HUES6 (cell line): ENCODE data around the gene SMIM20.

ENCODE experiments used
- H3K27ac ChIP-seq: 2 replicates; pipeline ENCODE4 v1.7.0; 2013; ENCODE audit warnings: low read depth, mild to moderate bottlenecking, low read length, inconsistent platforms
- H3K27me3 ChIP-seq: 2 replicates; pipeline ENCODE4 v1.6.1; 2013; ENCODE audit warnings: low read length; ENCODE audit not compliant: control insufficient read depth, insufficient read depth
- H3K36me3 ChIP-seq: 2 replicates; pipeline ENCODE4 v1.6.1; 2013; ENCODE audit warnings: low read length; ENCODE audit not compliant: control insufficient read depth, insufficient read depth
- H3K4me1 ChIP-seq: 2 replicates; pipeline ENCODE4 v1.6.1; 2013; ENCODE audit warnings: low read length; ENCODE audit not compliant: control insufficient read depth, insufficient read depth
- H3K4me3 ChIP-seq: 2 replicates; pipeline ENCODE4 v1.5.1; 2013; ENCODE audit warnings: low read depth, low read length
- H3K9ac ChIP-seq: one replicate; pipeline ENCODE4 v1.6.1; 2013; ENCODE audit warnings: mild to moderate bottlenecking, low read length
- H3K9me3 ChIP-seq: 2 replicates; pipeline ENCODE4 v1.6.1; 2013; ENCODE audit warnings: low read depth, low read length; ENCODE audit not compliant: control insufficient read depth, insufficient read depth

Gene SMIM20

DNA sequence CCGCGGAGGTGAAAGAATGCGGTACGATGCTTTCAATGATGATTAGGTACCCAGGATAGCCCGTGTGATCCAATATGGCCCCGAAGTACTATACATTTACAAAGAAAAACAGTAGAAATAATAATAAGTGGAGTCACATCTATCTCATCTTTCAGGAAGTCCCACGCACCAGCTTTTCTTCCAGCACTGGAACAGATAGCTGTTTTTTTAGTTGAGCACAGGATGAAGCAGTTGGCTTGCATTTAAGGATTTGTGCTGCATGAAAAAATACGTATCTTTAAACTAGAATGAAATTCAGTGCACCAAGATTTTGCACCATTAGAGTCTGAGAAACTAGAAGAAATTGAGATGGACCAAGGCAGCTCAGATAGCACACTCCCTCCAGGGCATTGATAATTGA, 44.1 kb downstream of the SMIM20 start:
- Histone ChIP-seq H3K4me3 (no peak overlapping the region), H3K27ac (no peak overlapping the region), H3K9me3 (no peaks in the 10 kb centered on the region), H3K27me3 (no peaks in the 10 kb centered on the region), H3K9ac (no peak overlapping the region), H3K4me1 (peaks cover 23% of the 10 kb centered on the region), H3K36me3 (no peaks in the 10 kb centered on the region)

- H3K27me3 ChIP-seq = no peaks in the 10 kb centered on the region
- no peak overlapping the region for H3K9ac ChIP-seq
- no peak overlapping the region for H3K27ac ChIP-seq
- no peak overlapping the region for H3K4me3 ChIP-seq
- peaks cover 7% of the 10 kb centered on the region; the same call in 1 of the 2 replicates for H3K4me1 ChIP-seq
- no peaks in the 10 kb centered on the region for H3K36me3 ChIP-seq
- H3K9me3 ChIP-seq = no peaks in the 10 kb centered on the region
Measured at GRCh38 chr4:25962393-25962792, 48.4 kb downstream of the SMIM20 start.

GRCh38 chr4:25965629-25966028, 51.6 kb downstream of the SMIM20 start:
- Histone ChIP-seq H3K9ac (no peak overlapping the region), H3K36me3 (no peaks in the 10 kb centered on the region), H3K27me3 (no peaks in the 10 kb centered on the region), H3K4me3 (no peak overlapping the region), H3K27ac (no peak overlapping the region), H3K4me1 (peaks cover 11% of the 10 kb centered on the region; the same call in 1 of the 2 replicates), H3K9me3 (no peaks in the 10 kb centered on the region)

DNA sequence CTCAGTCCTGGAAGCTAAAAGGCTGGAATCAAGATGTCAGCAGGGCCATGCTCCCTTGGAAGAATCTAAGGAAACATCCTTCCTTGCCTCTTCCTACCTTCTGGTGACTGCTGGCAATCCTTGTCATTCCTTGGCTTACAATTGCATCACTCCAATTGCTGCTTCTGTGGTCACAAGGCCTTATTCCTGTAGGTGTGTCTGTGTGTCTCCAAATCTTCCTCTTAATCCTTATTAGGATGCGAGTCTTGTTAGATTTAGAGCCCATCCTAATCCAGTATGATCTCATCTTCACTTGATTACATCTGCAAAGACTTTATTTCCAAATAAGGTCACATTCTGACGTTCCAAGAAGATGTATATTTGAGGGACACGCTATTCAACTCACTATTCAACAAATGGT, 52.2 kb downstream of the SMIM20 start:
- no peak overlapping the region for H3K4me3 ChIP-seq
- no peaks in the 10 kb centered on the region for H3K27me3 ChIP-seq
- no peak overlapping the region for H3K9ac ChIP-seq
- no peaks in the 10 kb centered on the region for H3K9me3 ChIP-seq
- no peak overlapping the region for H3K27ac ChIP-seq
- peaks cover 17% of the 10 kb centered on the region; the same call in 1 of the 2 replicates for H3K4me1 ChIP-seq
- H3K36me3 ChIP-seq = no peaks in the 10 kb centered on the region

DNA sequence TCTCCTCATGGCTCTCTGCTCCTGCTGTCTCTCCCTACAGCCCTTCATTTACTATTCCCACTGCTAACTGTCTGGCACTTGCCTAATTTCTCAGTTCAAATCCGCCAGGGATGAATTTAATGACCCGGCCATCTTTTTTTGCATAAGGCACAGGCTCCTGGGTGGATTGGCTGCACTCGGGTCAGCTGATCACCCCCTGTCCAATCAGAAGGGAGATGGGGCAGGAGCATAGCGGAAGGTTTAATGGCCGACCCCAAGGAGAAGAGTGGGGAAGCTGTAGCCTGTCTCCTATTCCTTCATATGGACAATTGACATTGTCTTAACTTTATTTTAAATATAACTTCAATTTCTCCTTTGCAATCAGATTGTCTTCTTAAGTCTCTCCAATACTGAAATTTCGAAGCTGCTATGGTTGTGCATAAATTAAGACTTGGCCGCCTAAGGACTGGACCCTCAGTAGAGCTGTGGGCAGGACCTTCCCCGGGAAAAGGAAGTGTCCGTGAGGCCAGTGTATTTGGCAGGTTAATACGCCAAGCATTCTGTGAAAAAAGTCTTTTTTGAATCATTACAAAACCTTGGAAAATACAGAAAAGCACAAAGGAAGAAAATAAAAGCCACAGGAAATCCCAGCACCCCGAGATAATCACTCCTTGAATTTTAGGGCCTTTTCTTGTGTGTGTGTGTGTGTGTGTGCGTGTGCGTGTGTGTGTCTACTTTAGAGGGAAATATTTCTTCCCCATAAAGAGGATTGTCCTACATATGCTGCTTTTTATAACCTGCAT, 55.5 kb downstream of the SMIM20 start:
- Histone ChIP-seq H3K4me3 (no peak overlapping the region), H3K9ac (no peak overlapping the region), H3K27ac (no peak overlapping the region), H3K9me3 (no peaks in the 10 kb centered on the region), H3K36me3 (no peaks in the 10 kb centered on the region), H3K27me3 (no peaks in the 10 kb centered on the region), H3K4me1 (peaks cover 18% of the 10 kb centered on the region; the same call in 1 of the 2 replicates)

GRCh38 chr4:25970226-25970675, 56.2 kb downstream of the SMIM20 start:
- Histone ChIP-seq H3K4me1 (peaks cover 18% of the 10 kb centered on the region; the same call in 1 of the 2 replicates), H3K9ac (no peak overlapping the region), H3K27ac (no peak overlapping the region), H3K36me3 (no peaks in the 10 kb centered on the region), H3K9me3 (peaks cover 1% of the 10 kb centered on the region; the same call in 1 of the 2 replicates), H3K4me3 (no peak overlapping the region), H3K27me3 (no peaks in the 10 kb centered on the region)

GRCh38 chr4:25970691-25971432, 56.8 kb downstream of the SMIM20 start:
- no peaks in the 10 kb centered on the region for H3K36me3 ChIP-seq
- H3K9me3 ChIP-seq = peaks cover 4% of the 10 kb centered on the region; the same call in 1 of the 2 replicates
- no peak overlapping the region for H3K4me3 ChIP-seq
- no peaks in the 10 kb centered on the region for H3K27me3 ChIP-seq
- H3K4me1 ChIP-seq = peaks cover 12% of the 10 kb centered on the region; the same call in 1 of the 2 replicates
- no peak overlapping the region for H3K27ac ChIP-seq
- H3K9ac ChIP-seq = no peak overlapping the region

GRCh38 chr4:25972366-25972765, 58.3 kb downstream of the SMIM20 start:
- no peak overlapping the region for H3K9ac ChIP-seq
- no peaks in the 10 kb centered on the region for H3K27me3 ChIP-seq
- no peak overlapping the region for H3K4me3 ChIP-seq
- H3K9me3 ChIP-seq = peaks cover 4% of the 10 kb centered on the region; the same call in 1 of the 2 replicates
- H3K4me1 ChIP-seq = peaks cover 11% of the 10 kb centered on the region; the same call in 1 of the 2 replicates
- H3K27ac ChIP-seq = no peak overlapping the region
- H3K36me3 ChIP-seq = no peaks in the 10 kb centered on the region

GRCh38 chr4:25972984-25973745, 59.1 kb downstream of the SMIM20 start:
- H3K9me3 ChIP-seq = peaks cover 4% of the 10 kb centered on the region; the same call in 1 of the 2 replicates
- no peak overlapping the region for H3K9ac ChIP-seq
- no peaks in the 10 kb centered on the region for H3K27me3 ChIP-seq
- H3K27ac ChIP-seq = no peak overlapping the region
- peaks cover 16% of the 10 kb centered on the region for H3K4me1 ChIP-seq
- no peak overlapping the region for H3K4me3 ChIP-seq
- no peaks in the 10 kb centered on the region for H3K36me3 ChIP-seq

- Histone ChIP-seq H3K4me3 (no peak overlapping the region), H3K36me3 (no peaks in the 10 kb centered on the region), H3K9me3 (peaks cover 4% of the 10 kb centered on the region; the same call in 1 of the 2 replicates), H3K27ac (no peak overlapping the region), H3K9ac (no peak overlapping the region), H3K27me3 (no peaks in the 10 kb centered on the region), H3K4me1 (peaks cover 9% of the 10 kb centered on the region)
Measured at GRCh38 chr4:25976780-25977179, 62.8 kb downstream of the SMIM20 start.
